Measurements from ENCODE around the gene PPP2R2B. TPM values are rescaled to one million over a fixed set of nuclear protein-coding genes. Genes with fewer than 3 reads are reported as not detected.
A peak's percentile ranks its signal among the peaks of the same experiment; 100 is the strongest.

The PPP2R2B gene
- total and polyA plus RNA-seq, 2 donors (not counting 1 experiment from before 2014, with no cell fraction given) = 0.67 to 1.5 TPM

DNA sequence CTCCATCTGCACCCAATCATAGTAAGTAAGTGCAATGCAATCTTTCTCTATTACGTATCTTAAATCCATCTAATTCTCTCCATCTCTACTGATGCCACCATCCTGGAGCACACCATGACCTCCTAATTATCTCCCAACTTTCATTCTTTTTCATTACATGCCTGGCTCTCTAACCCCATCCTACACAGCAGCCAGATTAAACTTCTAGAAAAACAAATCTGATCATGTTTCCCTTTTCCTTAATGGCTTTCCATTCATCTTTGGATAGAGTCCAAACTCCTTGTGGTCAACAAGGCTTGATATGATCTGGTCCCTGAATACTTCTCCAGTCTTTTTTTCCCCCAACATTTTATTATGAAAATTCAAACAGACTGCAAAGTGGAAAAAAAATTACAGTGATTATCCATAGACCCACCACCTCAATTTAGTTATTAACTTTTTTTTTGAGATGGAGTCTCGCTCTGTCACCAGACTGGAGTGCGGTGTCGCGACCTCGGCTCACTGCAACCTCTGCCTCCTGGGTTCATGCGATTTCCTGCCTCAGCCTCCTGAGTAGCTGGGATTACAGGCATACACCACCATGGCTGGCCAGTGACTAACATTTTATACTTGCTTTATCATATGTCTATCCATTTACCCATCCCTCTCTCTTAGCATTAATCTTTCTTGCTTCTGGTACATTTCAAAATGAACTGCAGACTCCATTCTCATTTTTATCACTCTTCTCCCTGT lies 5.2 kb downstream of the PPP2R2B start:
- Histone ChIP-seq H3K9me3 (ENCODE audit: control insufficient read depth, insufficient read depth, low read depth, low read length) (no peaks in the 10 kb centered on the region), H3K27ac (ENCODE audit: insufficient read depth, low read length) (no peak overlapping the region), H3K4me3 (replicated peaks in 1 of 4; ENCODE audit: control extremely low read depth in 1 of 4, insufficient read depth in 1 of 4, low read depth in 3 of 4, low read length in 4 of 4) (no peak overlapping the region), H3K79me2 (ENCODE audit: control insufficient read depth, insufficient read depth, low read length) (no peaks in the 10 kb centered on the region), H3K36me3 (ENCODE audit: control insufficient read depth, insufficient read depth, low read length) (no peaks in the 10 kb centered on the region), H4K20me1 (ENCODE audit: control insufficient read depth, extremely low read depth, insufficient read depth, low read length) (no peaks in the 10 kb centered on the region), H3K4me1 (ENCODE audit: control insufficient read depth, extremely low read depth, insufficient read depth, low read length) (no peaks in the 10 kb centered on the region), H3K9ac (ENCODE audit: insufficient read depth, low read length) (no peak overlapping the region), H3K4me2 (ENCODE audit: extremely low read depth, insufficient read depth, low read length) (no peak overlapping the region), H2AFZ (ENCODE audit: low read length) (no peak overlapping the region), H3K27me3 (ENCODE audit: control insufficient read depth, insufficient read depth, low read length) (no peaks in the 10 kb centered on the region)
- peak in 1 of 2 donors; percentile 76 for DNase-seq (ENCODE audit: low read depth in 2 of 2)
- TF ChIP-seq CTCF (conservative IDR thresholded peaks at IDR 0.05 in 1 of 2, IDR thresholded peaks at IDR 0.05 in 1 of 2; ENCODE audit: low read depth in 1 of 2, low read length in 2 of 2) (no peak), EZH2 (IDR thresholded peaks at IDR 0.05; ENCODE audit: low read length, missing control alignments) (no peak)

- Histone ChIP-seq H3K27ac (ENCODE audit: insufficient read depth, low read length) (no peak overlapping the region), H3K9me3 (ENCODE audit: control insufficient read depth, insufficient read depth, low read depth, low read length) (no peaks in the 10 kb centered on the region), H3K79me2 (ENCODE audit: control insufficient read depth, insufficient read depth, low read length) (no peaks in the 10 kb centered on the region), H3K27me3 (ENCODE audit: control insufficient read depth, insufficient read depth, low read length) (no peaks in the 10 kb centered on the region), H3K9ac (ENCODE audit: insufficient read depth, low read length) (no peak overlapping the region), H3K4me1 (ENCODE audit: control insufficient read depth, extremely low read depth, insufficient read depth, low read length) (no peaks in the 10 kb centered on the region), H4K20me1 (ENCODE audit: control insufficient read depth, extremely low read depth, insufficient read depth, low read length) (no peaks in the 10 kb centered on the region), H3K36me3 (ENCODE audit: control insufficient read depth, insufficient read depth, low read length) (no peaks in the 10 kb centered on the region), H2AFZ (ENCODE audit: low read length) (no peak overlapping the region), H3K4me2 (ENCODE audit: extremely low read depth, insufficient read depth, low read length) (no peak overlapping the region), H3K4me3 (replicated peaks in 1 of 4; ENCODE audit: control extremely low read depth in 1 of 4, insufficient read depth in 1 of 4, low read depth in 3 of 4, low read length in 4 of 4) (no peak overlapping the region)
- TF ChIP-seq EZH2 (IDR thresholded peaks at IDR 0.05; ENCODE audit: low read length, missing control alignments) = no peak
- no peak for TF ChIP-seq CTCF (conservative IDR thresholded peaks at IDR 0.05 in 1 of 2, IDR thresholded peaks at IDR 0.05 in 1 of 2; ENCODE audit: low read depth in 1 of 2, low read length in 2 of 2)
- DNase-seq (ENCODE audit: low read depth in 2 of 2) = no peak
Measured at GRCh38 chr5:146872188-146872587, 6.4 kb downstream of the PPP2R2B start.

- H3K79me2 ChIP-seq (ENCODE audit: control insufficient read depth, insufficient read depth, low read length) = no peaks in the 10 kb centered on the region
- no peak overlapping the region for H3K27ac ChIP-seq (ENCODE audit: insufficient read depth, low read length)
- H3K27me3 ChIP-seq (ENCODE audit: control insufficient read depth, insufficient read depth, low read length) = no peaks in the 10 kb centered on the region
- H2AFZ ChIP-seq (ENCODE audit: low read length) = no peak overlapping the region
- H3K9ac ChIP-seq (ENCODE audit: insufficient read depth, low read length) = no peak overlapping the region
- no peaks in the 10 kb centered on the region for H4K20me1 ChIP-seq (ENCODE audit: control insufficient read depth, extremely low read depth, insufficient read depth, low read length)
- TF ChIP-seq CTCF (conservative IDR thresholded peaks at IDR 0.05 in 1 of 2, IDR thresholded peaks at IDR 0.05 in 1 of 2; ENCODE audit: low read depth in 1 of 2, low read length in 2 of 2) (no peak), EZH2 (IDR thresholded peaks at IDR 0.05; ENCODE audit: low read length, missing control alignments) (no peak)
- no peak overlapping the region for H3K4me3 ChIP-seq (replicated peaks in 1 of 4; ENCODE audit: control extremely low read depth in 1 of 4, insufficient read depth in 1 of 4, low read depth in 3 of 4, low read length in 4 of 4)
- no peaks in the 10 kb centered on the region for H3K4me1 ChIP-seq (ENCODE audit: control insufficient read depth, extremely low read depth, insufficient read depth, low read length)
- H3K4me2 ChIP-seq (ENCODE audit: extremely low read depth, insufficient read depth, low read length) = no peak overlapping the region
- H3K9me3 ChIP-seq (ENCODE audit: control insufficient read depth, insufficient read depth, low read depth, low read length) = no peaks in the 10 kb centered on the region
- DNase-seq (ENCODE audit: low read depth in 2 of 2) = no peak
- no peaks in the 10 kb centered on the region for H3K36me3 ChIP-seq (ENCODE audit: control insufficient read depth, insufficient read depth, low read length)
Measured at GRCh38 chr5:146867996-146868708, 10.4 kb downstream of the PPP2R2B start.

All from fibroblast of lung (primary cell).